H9 (cell line): Measurements from ENCODE around the gene ERFE. TPM values are rescaled to one million over a fixed set of nuclear protein-coding genes. Genes with fewer than 3 reads are reported as not detected.

ENCODE experiments used
- DNase-seq: peaks from one replicate; pipeline ENCODE4 v3.0.0-alpha.2; 2017
- H2AFZ ChIP-seq: one replicate; pipeline ENCODE4 v1.6.1; 2013; ENCODE audit warnings: mild to moderate bottlenecking, low read length, control low read depth, moderate library complexity
- H2AK5ac ChIP-seq: 2 replicates; pipeline ENCODE4 v1.6.1; 2013; ENCODE audit warnings: low read length, control low read depth, mixed read lengths; ENCODE audit not compliant: insufficient read length
- H2BK120ac ChIP-seq: one replicate; pipeline ENCODE4 v1.6.1; 2013; ENCODE audit warnings: low read depth, mild to moderate bottlenecking, low read length, control low read depth, inconsistent platforms; ENCODE audit not compliant: poor library complexity, severe bottlenecking
- H2BK12ac ChIP-seq: 2 replicates; pipeline ENCODE4 v1.6.1; 2013; ENCODE audit warnings: low read length, control low read depth, mixed read lengths, low read depth; ENCODE audit not compliant: insufficient read length
- H2BK15ac ChIP-seq: 2 replicates; pipeline ENCODE4 v1.6.1; 2013; ENCODE audit warnings: low read depth, low read length, control low read depth
- H2BK20ac ChIP-seq: one replicate; pipeline ENCODE4 v1.6.1; 2013; ENCODE audit warnings: low read depth, mild to moderate bottlenecking, low read length, control low read depth, inconsistent platforms; ENCODE audit not compliant: poor library complexity, severe bottlenecking
- H2BK5ac ChIP-seq: 2 replicates; pipeline ENCODE4 v1.6.1; 2013; ENCODE audit warnings: low read length, control low read depth, mixed read lengths; ENCODE audit not compliant: insufficient read length
- H3K14ac ChIP-seq: 2 replicates; pipeline ENCODE4 v1.6.1; 2013; ENCODE audit warnings: low read length, control low read depth; ENCODE audit not compliant: insufficient read depth
- H3K18ac ChIP-seq: 2 replicates; pipeline ENCODE4 v1.6.1; 2013; ENCODE audit warnings: low read depth, mild to moderate bottlenecking, mixed read lengths, low read length, control low read depth; ENCODE audit not compliant: insufficient read length
- H3K23ac ChIP-seq: 2 replicates; pipeline ENCODE4 v1.6.1; 2013; ENCODE audit warnings: low read length, control low read depth, mixed read lengths, low read depth; ENCODE audit not compliant: insufficient read length
- H3K23me2 ChIP-seq: 2 replicates; pipeline ENCODE4 v1.6.1; 2013; ENCODE audit warnings: low read depth, mild to moderate bottlenecking, mixed read lengths, low read length, control low read depth; ENCODE audit not compliant: insufficient read length, poor library complexity, severe bottlenecking
- H3K27ac ChIP-seq: 2 replicates; pipeline ENCODE4 v1.5.1; 2013; ENCODE audit warnings: low read length, control low read depth, mixed read lengths, low read depth; ENCODE audit not compliant: insufficient read length
- H3K27me3 ChIP-seq: 2 replicates; pipeline ENCODE4 v1.6.1; 2013; ENCODE audit warnings: low read length, control low read depth, inconsistent platforms; ENCODE audit not compliant: insufficient read depth
- H3K4ac ChIP-seq: 2 replicates; pipeline ENCODE4 v1.6.1; 2013; ENCODE audit warnings: low read depth, mild to moderate bottlenecking, control low read depth, inconsistent platforms, low read length, moderate library complexity
- H3K4me1 ChIP-seq: 2 replicates; pipeline ENCODE4 v1.6.1; 2013; ENCODE audit warnings: low read length, control low read depth, inconsistent platforms; ENCODE audit not compliant: insufficient read depth
- H3K4me2 ChIP-seq: 2 replicates; pipeline ENCODE4 v1.6.1; 2013; ENCODE audit warnings: low read length, control low read depth, mixed read lengths; ENCODE audit not compliant: insufficient read length, insufficient read depth
- H3K56ac ChIP-seq: 2 replicates; pipeline ENCODE4 v1.6.1; 2013; ENCODE audit warnings: low read depth, mild to moderate bottlenecking, mixed read lengths, low read length, control low read depth; ENCODE audit not compliant: insufficient read length
- H3K79me1 ChIP-seq: 2 replicates; pipeline ENCODE4 v1.6.1; 2013; ENCODE audit warnings: low read depth, mild to moderate bottlenecking, moderate library complexity, low read length, control low read depth, inconsistent platforms; ENCODE audit not compliant: insufficient read depth, poor library complexity, severe bottlenecking
- H3K79me2 ChIP-seq: 2 replicates; pipeline ENCODE4 v1.6.1; 2013; ENCODE audit warnings: low read length, control low read depth, inconsistent platforms; ENCODE audit not compliant: insufficient read depth
- H3K9ac ChIP-seq: 2 replicates; pipeline ENCODE4 v1.6.1; 2013; ENCODE audit warnings: low read length, control low read depth, mixed read lengths; ENCODE audit not compliant: insufficient read length; ENCODE audit errors: extremely low read depth
- H3K9me3 ChIP-seq: one replicate; pipeline ENCODE4 v1.6.1; 2013; ENCODE audit warnings: low read depth, low read length, inconsistent platforms; ENCODE audit not compliant: control insufficient read depth
- H3T11ph ChIP-seq: one replicate; pipeline ENCODE4 v1.6.1; 2013; ENCODE audit warnings: mild to moderate bottlenecking, low read length, control low read depth, inconsistent platforms
- H4K20me1 ChIP-seq: one replicate; pipeline ENCODE4 v1.6.1; 2013; ENCODE audit not compliant: control insufficient read depth, insufficient read length, insufficient read depth
- H4K5ac ChIP-seq: 2 replicates; pipeline ENCODE4 v1.6.1; 2013; ENCODE audit warnings: low read depth, mild to moderate bottlenecking, mixed read lengths, low read length, control low read depth; ENCODE audit not compliant: insufficient read length
- H4K8ac ChIP-seq: replicated peaks from 2 replicates; pipeline ENCODE4 v1.6.1; 2013; ENCODE audit warnings: low read length, control low read depth, mixed read lengths, low read depth; ENCODE audit not compliant: insufficient read length
- H4K91ac ChIP-seq: 2 replicates; pipeline ENCODE4 v1.6.1; 2013; ENCODE audit warnings: low read depth, mild to moderate bottlenecking, moderate library complexity, mixed read lengths, low read length, control low read depth; ENCODE audit not compliant: insufficient read length
- H3K27ac Mint-ChIP-seq, 3 experiments: 2 replicates in 2 of 3; 3 replicates in 1 of 3; pipeline ENCODE4 v1.8.0; 2020 to 2021; ENCODE audit warnings: mixed read lengths in 3 of 3, mild to moderate bottlenecking in 1 of 3, moderate library complexity in 1 of 3
- H3K27me3 Mint-ChIP-seq: 2 replicates; pipeline ENCODE4 v1.8.0; 2021; ENCODE audit warnings: low read depth, mild to moderate bottlenecking, moderate library complexity, mixed read lengths
- H3K36me3 Mint-ChIP-seq, 3 experiments: 2 replicates in 2 of 3; 3 replicates in 1 of 3; pipeline ENCODE4 v1.8.0; 2020 to 2021; ENCODE audit warnings: low read depth in 3 of 3, mixed read lengths in 3 of 3; ENCODE audit not compliant: insufficient read depth in 1 of 3
- H3K4me1 Mint-ChIP-seq, 2 experiments: 2 replicates each; pipeline ENCODE4 v1.8.0; 2020; ENCODE audit warnings: mixed read lengths in 2 of 2
- H3K4me3 Mint-ChIP-seq, 2 experiments: 2 replicates in 1 of 2; 3 replicates in 1 of 2; pipeline ENCODE4 v1.8.0; 2020 to 2021; ENCODE audit warnings: mild to moderate bottlenecking in 2 of 2, mixed read lengths in 2 of 2, moderate library complexity in 1 of 2
- H3K9me3 Mint-ChIP-seq, 2 experiments: 2 replicates in 1 of 2; 3 replicates in 1 of 2; pipeline ENCODE4 v1.8.0; 2020; ENCODE audit warnings: mild to moderate bottlenecking in 2 of 2, mixed read lengths in 2 of 2, moderate library complexity in 1 of 2
- WGBS: extraction: QIAGEN DNeasy Blood & Tissue Kit; methylation state at CpG from one replicate; pipeline ENCODE4 v1.1.7; 2013; ENCODE audit warnings: missing lambda C conversion rate, low lambda C conversion rate, mixed read lengths; ENCODE audit not compliant: insufficient read length; ENCODE audit errors: extremely low coverage; 5-methylcytosine and 5-hydroxymethylcytosine counted together
- total RNA-seq: library from RNA; stranded (reverse); gene quantifications from 2 replicates; pipeline ENCODE4 v1.2.1, GENCODE V29; 2021
- TF ChIP-seq, protein P1 (sequence below): fragments of 200-600 bp; sonication (generic); conservative IDR thresholded peaks from 3 replicates; pipeline ENCODE4 v1.8.0; 2021; ENCODE audit warnings: antibody characterized with exemption, mild to moderate bottlenecking

The ERFE gene
- total RNA-seq, 1 experiment from 2014 or later: 2.1 TPM

DNA sequence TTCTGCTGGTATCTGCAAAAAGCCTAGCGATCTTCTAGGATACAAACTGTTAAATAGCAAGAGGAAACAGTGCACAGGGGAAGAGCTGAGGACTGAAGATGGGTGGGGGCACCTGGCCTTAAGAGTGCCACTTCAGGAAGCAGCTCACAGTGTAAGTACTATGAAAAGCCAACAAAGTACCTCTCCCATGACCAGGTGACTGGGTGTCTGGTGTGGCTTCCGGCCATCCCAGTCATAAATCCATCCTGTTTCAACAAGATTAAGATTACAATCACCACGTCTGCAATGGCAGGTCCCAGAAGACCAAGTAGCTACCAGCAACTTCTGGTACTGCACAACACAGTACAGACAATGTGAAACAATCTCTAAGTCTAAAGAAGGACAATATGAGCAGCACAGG, 15.9 kb downstream of the ERFE start:
- no peaks in the 10 kb centered on the region for H3K9me3 ChIP-seq
- H4K91ac ChIP-seq: no peak overlapping the region
- H3K4ac ChIP-seq: no peak overlapping the region
- H2BK15ac ChIP-seq: no peak overlapping the region
- H4K8ac ChIP-seq: no peak overlapping the region
- H2AK5ac ChIP-seq: no peak overlapping the region
- no peak overlapping the region for H2AFZ ChIP-seq
- no peak overlapping the region for H3K9ac ChIP-seq
- Mint-ChIP-seq H3K27me3 (no peaks in the 10 kb centered on the region), H3K27ac (no peak overlapping the region), H3K4me1 (no peaks in the 10 kb centered on the region), H3K36me3 (peaks cover 16 to 73% (median 58%) of the 10 kb centered on the region in 3 experiments; a peak in 6 of 7 replicates), H3K4me3 (no peak overlapping the region), H3K9me3 (no peaks in the 10 kb centered on the region)
- TF ChIP-seq, protein P1, sequence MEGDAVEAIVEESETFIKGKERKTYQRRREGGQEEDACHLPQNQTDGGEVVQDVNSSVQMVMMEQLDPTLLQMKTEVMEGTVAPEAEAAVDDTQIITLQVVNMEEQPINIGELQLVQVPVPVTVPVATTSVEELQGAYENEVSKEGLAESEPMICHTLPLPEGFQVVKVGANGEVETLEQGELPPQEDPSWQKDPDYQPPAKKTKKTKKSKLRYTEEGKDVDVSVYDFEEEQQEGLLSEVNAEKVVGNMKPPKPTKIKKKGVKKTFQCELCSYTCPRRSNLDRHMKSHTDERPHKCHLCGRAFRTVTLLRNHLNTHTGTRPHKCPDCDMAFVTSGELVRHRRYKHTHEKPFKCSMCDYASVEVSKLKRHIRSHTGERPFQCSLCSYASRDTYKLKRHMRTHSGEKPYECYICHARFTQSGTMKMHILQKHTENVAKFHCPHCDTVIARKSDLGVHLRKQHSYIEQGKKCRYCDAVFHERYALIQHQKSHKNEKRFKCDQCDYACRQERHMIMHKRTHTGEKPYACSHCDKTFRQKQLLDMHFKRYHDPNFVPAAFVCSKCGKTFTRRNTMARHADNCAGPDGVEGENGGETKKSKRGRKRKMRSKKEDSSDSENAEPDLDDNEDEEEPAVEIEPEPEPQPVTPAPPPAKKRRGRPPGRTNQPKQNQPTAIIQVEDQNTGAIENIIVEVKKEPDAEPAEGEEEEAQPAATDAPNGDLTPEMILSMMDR: no peak
- DNase-seq: no peak
- no peak overlapping the region for H2BK120ac ChIP-seq
- H2BK5ac ChIP-seq: no peak overlapping the region
- no peaks in the 10 kb centered on the region for H3K79me1 ChIP-seq
- H3K18ac ChIP-seq: no peak overlapping the region
- WGBS: no CpG with 5 or more reads among the region's 3 CpGs
- no peaks in the 10 kb centered on the region for H3K79me2 ChIP-seq
- H3K4me2 ChIP-seq: no peak overlapping the region
- H3K23me2 ChIP-seq: no peaks in the 10 kb centered on the region
- no peak overlapping the region for H3T11ph ChIP-seq
- no peak overlapping the region for H2BK20ac ChIP-seq
- H3K27me3 ChIP-seq: no peaks in the 10 kb centered on the region
- H3K4me1 ChIP-seq: no peaks in the 10 kb centered on the region
- no peak overlapping the region for H3K56ac ChIP-seq
- H4K20me1 ChIP-seq: no peaks in the 10 kb centered on the region
- H2BK12ac ChIP-seq: no peak overlapping the region
- no peak overlapping the region for H4K5ac ChIP-seq
- H3K14ac ChIP-seq: no peak overlapping the region
- no peak overlapping the region for H3K23ac ChIP-seq
- no peak overlapping the region for H3K27ac ChIP-seq
